SK-N-SH treated with all-trans-retinoic acid at 6 μM for 48 hours (cell line): ENCODE results near the gene MRPS18B.

Source experiments
- ATAC-seq: fragments of 200-7000 bp; cut with Tn5 transposase; 3 replicates; pipeline ENCODE4 v1.9.1; 2020; ENCODE audit warnings: mild to moderate bottlenecking, moderate library complexity
- ARNTL ChIP-seq: fragments of 450-650 bp; formaldehyde crosslinking; IDR thresholded peaks from 2 replicates; pipeline ENCODE4 v1.5.0; 2020; ENCODE audit warnings: low read depth, mild to moderate bottlenecking, moderate library complexity, borderline replicate concordance
- BACH2 ChIP-seq: fragments of 250-450 bp; sonication (Bioruptor Pico); IDR thresholded peaks from 2 replicates; pipeline ENCODE4 v1.9.0; 2021; ENCODE audit warnings: mild to moderate bottlenecking, borderline replicate concordance
- CREB5 ChIP-seq: fragments of 250-450 bp; sonication (Bioruptor Pico); IDR thresholded peaks from 2 replicates; pipeline ENCODE4 v1.5.1; 2020; ENCODE audit warnings: low read depth, mild to moderate bottlenecking, moderate library complexity
- CSDC2 ChIP-seq: fragments of 250-450 bp; sonication (Bioruptor Pico); IDR thresholded peaks from 2 replicates; pipeline ENCODE4 v1.5.0; 2020; ENCODE audit warnings: mild to moderate bottlenecking, moderate library complexity
- ESRRG ChIP-seq: fragments of 250-450 bp; sonication (Bioruptor Pico); IDR thresholded peaks from 2 replicates; pipeline ENCODE4 v1.6.1; 2021; ENCODE audit warnings: mild to moderate bottlenecking
- GLIS3 ChIP-seq: fragments of 250-450 bp; sonication (Bioruptor Pico); IDR thresholded peaks from 2 replicates; pipeline ENCODE4 v1.5.0; 2020; ENCODE audit warnings: mild to moderate bottlenecking, moderate library complexity
- ISL1 ChIP-seq: fragments of 250-450 bp; sonication (Bioruptor Pico); IDR thresholded peaks from 2 replicates; pipeline ENCODE4 v2.1.2; 2022; ENCODE audit warnings: mild to moderate bottlenecking, moderate library complexity
- OSR1 ChIP-seq: fragments of 250-450 bp; sonication (Bioruptor Pico); IDR thresholded peaks from 2 replicates; pipeline ENCODE4 v1.8.0; 2022; ENCODE audit warnings: moderate library complexity, mild to moderate bottlenecking, inconsistent platforms
- PATZ1 ChIP-seq: fragments of 250-450 bp; sonication (Bioruptor Pico); IDR thresholded peaks from 2 replicates; pipeline ENCODE4 v1.8.0; 2020; ENCODE audit warnings: mild to moderate bottlenecking, moderate library complexity, borderline replicate concordance
- PPARA ChIP-seq: fragments of 250-450 bp; sonication (Bioruptor Pico); IDR thresholded peaks from 2 replicates; pipeline ENCODE4 v1.5.0; 2020; ENCODE audit warnings: mild to moderate bottlenecking, borderline replicate concordance
- RARB ChIP-seq: fragments of 250-450 bp; sonication (Bioruptor Pico); IDR thresholded peaks from 2 replicates; pipeline ENCODE4 v1.8.0; 2021; ENCODE audit warnings: mild to moderate bottlenecking, moderate library complexity
- SNAI2 ChIP-seq: fragments of 250-450 bp; sonication (Bioruptor Pico); IDR thresholded peaks from 2 replicates; pipeline ENCODE4 v1.5.0; 2020; ENCODE audit warnings: mild to moderate bottlenecking, moderate library complexity
- TCF4 ChIP-seq: fragments of 250-450 bp; sonication (Bioruptor Pico); IDR thresholded peaks from 2 replicates; pipeline ENCODE4 v1.8.0; 2021; ENCODE audit warnings: mild to moderate bottlenecking, moderate library complexity, borderline replicate concordance
- TOX ChIP-seq: fragments of 250-450 bp; sonication (Bioruptor Pico); IDR thresholded peaks from 2 replicates; pipeline ENCODE4 v1.8.0; 2021; ENCODE audit warnings: mild to moderate bottlenecking, moderate library complexity, borderline replicate concordance
- TSHZ2 ChIP-seq: fragments of 250-450 bp; sonication (Bioruptor Pico); IDR thresholded peaks from 2 replicates; pipeline ENCODE4 v1.5.0; 2020; ENCODE audit warnings: mild to moderate bottlenecking, moderate library complexity
- ZC3H10 ChIP-seq: fragments of 250-450 bp; sonication (Bioruptor Pico); IDR thresholded peaks from 2 replicates; pipeline ENCODE4 v1.5.1; 2021; ENCODE audit warnings: mild to moderate bottlenecking, moderate library complexity
- ZFP3 ChIP-seq: fragments of 250-450 bp; sonication (Bioruptor Pico); IDR thresholded peaks from 2 replicates; pipeline ENCODE4 v1.5.0; 2020; ENCODE audit warnings: mild to moderate bottlenecking, moderate library complexity
- ZFP30 ChIP-seq: fragments of 450-650 bp; formaldehyde crosslinking; IDR thresholded peaks from 2 replicates; pipeline ENCODE4 v1.5.0; 2022; ENCODE audit warnings: mild to moderate bottlenecking, moderate library complexity
- ZNF565 ChIP-seq: fragments of 450-650 bp; formaldehyde crosslinking; conservative IDR thresholded peaks from 2 replicates; pipeline ENCODE4 v1.5.0; 2020; ENCODE audit warnings: low read depth, mild to moderate bottlenecking, moderate library complexity
- ZNF70 ChIP-seq: fragments of 450-650 bp; formaldehyde crosslinking; IDR thresholded peaks from 2 replicates; pipeline ENCODE4 v1.5.0; 2020; ENCODE audit warnings: mild to moderate bottlenecking, moderate library complexity
- ZNF8 ChIP-seq: fragments of 450-650 bp; formaldehyde crosslinking; IDR thresholded peaks from 2 replicates; pipeline ENCODE4 v1.5.0; 2020; ENCODE audit warnings: mild to moderate bottlenecking, moderate library complexity
- TF ChIP-seq, protein P1 (sequence below): fragments of 250-450 bp; sonication (Bioruptor Pico); IDR thresholded peaks from 2 replicates; pipeline ENCODE4 v1.8.0; 2021; ENCODE audit warnings: low read depth, mild to moderate bottlenecking, moderate library complexity, borderline replicate concordance
- TF ChIP-seq, protein P2 (sequence below): fragments of 250-450 bp; sonication (Bioruptor Pico); IDR thresholded peaks from 2 replicates; pipeline ENCODE4 v1.5.1; 2021; ENCODE audit warnings: mild to moderate bottlenecking, moderate library complexity

MRPS18B gene

GRCh38 chr6:30615219-30615957, 2.3 kb upstream of the MRPS18B start:
- peak; percentile 14 for ATAC-seq
- peak; percentile 91 for TF ChIP-seq TOX (CRISPR knock-in tag)
- no peak for TF ChIP-seq ZNF8 (CRISPR knock-in tag)
- TF ChIP-seq ZC3H10 (CRISPR knock-in tag), result peak; percentile 25
- TF ChIP-seq ESRRG, result peak; percentile 86
- peak; percentile 96 for TF ChIP-seq RARB (CRISPR knock-in tag)
- TF ChIP-seq PPARA (CRISPR knock-in tag), result 0 out of 2 replicates have a peak, but pooled peaks have one; percentile 77
- TF ChIP-seq GLIS3, result peak; percentile 16
- no peak for TF ChIP-seq OSR1 (CRISPR knock-in tag)
- TF ChIP-seq PATZ1 (CRISPR knock-in tag), result peak; percentile 89
- peak; percentile 52; the same call in 1 of the 2 replicates for TF ChIP-seq CREB5 (CRISPR knock-in tag)
- no peak for TF ChIP-seq TCF4
- TF ChIP-seq, protein P1, sequence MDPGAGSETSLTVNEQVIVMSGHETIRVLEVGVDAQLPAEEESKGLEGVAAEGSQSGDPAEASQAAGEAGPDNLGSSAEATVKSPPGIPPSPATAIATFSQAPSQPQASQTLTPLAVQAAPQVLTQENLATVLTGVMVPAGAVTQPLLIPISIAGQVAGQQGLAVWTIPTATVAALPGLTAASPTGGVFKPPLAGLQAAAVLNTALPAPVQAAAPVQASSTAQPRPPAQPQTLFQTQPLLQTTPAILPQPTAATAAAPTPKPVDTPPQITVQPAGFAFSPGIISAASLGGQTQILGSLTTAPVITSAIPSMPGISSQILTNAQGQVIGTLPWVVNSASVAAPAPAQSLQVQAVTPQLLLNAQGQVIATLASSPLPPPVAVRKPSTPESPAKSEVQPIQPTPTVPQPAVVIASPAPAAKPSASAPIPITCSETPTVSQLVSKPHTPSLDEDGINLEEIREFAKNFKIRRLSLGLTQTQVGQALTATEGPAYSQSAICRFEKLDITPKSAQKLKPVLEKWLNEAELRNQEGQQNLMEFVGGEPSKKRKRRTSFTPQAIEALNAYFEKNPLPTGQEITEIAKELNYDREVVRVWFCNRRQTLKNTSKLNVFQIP (CRISPR knock-in tag), result peak; percentile 6; the same call in 1 of the 2 replicates
- TF ChIP-seq, protein P2, sequence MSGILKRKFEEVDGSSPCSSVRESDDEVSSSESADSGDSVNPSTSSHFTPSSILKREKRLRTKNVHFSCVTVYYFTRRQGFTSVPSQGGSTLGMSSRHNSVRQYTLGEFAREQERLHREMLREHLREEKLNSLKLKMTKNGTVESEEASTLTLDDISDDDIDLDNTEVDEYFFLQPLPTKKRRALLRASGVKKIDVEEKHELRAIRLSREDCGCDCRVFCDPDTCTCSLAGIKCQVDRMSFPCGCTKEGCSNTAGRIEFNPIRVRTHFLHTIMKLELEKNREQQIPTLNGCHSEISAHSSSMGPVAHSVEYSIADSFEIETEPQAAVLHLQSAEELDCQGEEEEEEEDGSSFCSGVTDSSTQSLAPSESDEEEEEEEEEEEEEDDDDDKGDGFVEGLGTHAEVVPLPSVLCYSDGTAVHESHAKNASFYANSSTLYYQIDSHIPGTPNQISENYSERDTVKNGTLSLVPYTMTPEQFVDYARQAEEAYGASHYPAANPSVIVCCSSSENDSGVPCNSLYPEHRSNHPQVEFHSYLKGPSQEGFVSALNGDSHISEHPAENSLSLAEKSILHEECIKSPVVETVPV (CRISPR knock-in tag), result peak; percentile 93

DNA sequence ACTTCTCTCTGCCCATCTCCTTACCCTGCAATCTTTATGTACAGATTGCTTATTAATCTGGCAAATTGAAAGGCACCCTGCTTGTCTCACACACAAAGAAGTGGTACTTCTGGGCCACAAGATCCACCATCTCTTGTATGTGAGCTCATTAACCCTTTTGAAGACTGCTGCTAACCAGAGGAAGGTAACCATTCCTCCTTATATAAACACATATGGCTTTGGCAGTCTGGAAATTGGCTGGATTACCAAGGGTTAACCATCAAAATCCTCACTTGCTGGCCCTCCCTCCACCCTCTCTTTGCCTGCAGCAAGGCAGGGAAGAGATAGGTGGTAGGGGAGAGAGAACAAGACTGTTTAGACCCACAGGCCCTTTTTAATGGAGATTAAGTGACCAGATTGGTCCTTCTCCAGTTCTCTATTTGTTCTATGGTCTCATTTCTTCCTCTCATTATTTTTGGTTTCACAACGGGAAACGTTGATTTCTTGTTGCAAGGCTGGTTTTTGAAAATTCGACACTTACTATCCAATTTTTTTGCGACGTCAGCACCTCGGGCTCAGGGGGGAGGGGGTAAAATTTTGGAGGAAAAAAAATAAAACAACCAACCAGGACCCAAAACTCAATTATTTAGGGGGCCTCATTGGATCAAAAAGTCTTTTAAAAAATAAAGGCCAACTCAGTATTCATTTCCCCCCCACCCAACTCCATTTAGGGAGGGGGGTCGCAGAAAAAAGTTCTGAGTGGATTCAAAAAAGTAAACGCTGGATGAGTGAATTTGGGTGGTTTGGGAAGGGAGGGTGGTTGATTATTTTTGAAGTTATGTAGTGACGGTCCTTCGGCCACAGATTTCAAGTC, 1.5 kb upstream of the MRPS18B start:
- no peak for ATAC-seq
- TF ChIP-seq TOX (CRISPR knock-in tag) (no peak), ZFP3 (no peak), TCF4 (no peak), CREB5 (CRISPR knock-in tag) (0 out of 2 replicates have a peak, but pooled peaks have one; percentile 9), CSDC2 (CRISPR knock-in tag) (no peak), ZFP30 (CRISPR knock-in tag) (no peak; the same call in 1 of the 2 replicates), ISL1 (CRISPR knock-in tag) (no peak), ZNF70 (CRISPR knock-in tag) (no peak), OSR1 (CRISPR knock-in tag) (no peak), ESRRG (no peak), SNAI2 (peak; percentile 61; the same call in 1 of the 2 replicates), PPARA (CRISPR knock-in tag) (no peak), ZNF565 (CRISPR knock-in tag) (no peak), ARNTL (0 out of 2 replicates have a peak, but pooled peaks have one; percentile 7), TSHZ2 (CRISPR knock-in tag) (no peak), RARB (CRISPR knock-in tag) (no peak), BACH2 (CRISPR knock-in tag) (no peak)
- TF ChIP-seq, protein P1 (CRISPR knock-in tag), result no peak
- TF ChIP-seq, protein P2 (CRISPR knock-in tag), result no peak; the same call in 1 of the 2 replicates
